Stimulated activated CD4-positive, alpha-beta T cell treated with anti-CD3 and anti-CD28 coated beads, Interleukin-2, amount 100 ng/mL, for 48 hours (primary cell): ENCODE results near the gene BDNF.
A peak's percentile ranks its signal among the peaks of the same experiment; 100 is the strongest.
"Not testable (repeated sequence)": the region's sequence is repeated elsewhere in the genome, so short reads cannot be mapped to it uniquely, and the experiment has no call there.

ENCODE experiments used
- DNase-seq, 2 donors: peaks; one replicate each; pipeline ENCODE4 v3.0.0-alpha.2; 2020

The BDNF gene

DNA sequence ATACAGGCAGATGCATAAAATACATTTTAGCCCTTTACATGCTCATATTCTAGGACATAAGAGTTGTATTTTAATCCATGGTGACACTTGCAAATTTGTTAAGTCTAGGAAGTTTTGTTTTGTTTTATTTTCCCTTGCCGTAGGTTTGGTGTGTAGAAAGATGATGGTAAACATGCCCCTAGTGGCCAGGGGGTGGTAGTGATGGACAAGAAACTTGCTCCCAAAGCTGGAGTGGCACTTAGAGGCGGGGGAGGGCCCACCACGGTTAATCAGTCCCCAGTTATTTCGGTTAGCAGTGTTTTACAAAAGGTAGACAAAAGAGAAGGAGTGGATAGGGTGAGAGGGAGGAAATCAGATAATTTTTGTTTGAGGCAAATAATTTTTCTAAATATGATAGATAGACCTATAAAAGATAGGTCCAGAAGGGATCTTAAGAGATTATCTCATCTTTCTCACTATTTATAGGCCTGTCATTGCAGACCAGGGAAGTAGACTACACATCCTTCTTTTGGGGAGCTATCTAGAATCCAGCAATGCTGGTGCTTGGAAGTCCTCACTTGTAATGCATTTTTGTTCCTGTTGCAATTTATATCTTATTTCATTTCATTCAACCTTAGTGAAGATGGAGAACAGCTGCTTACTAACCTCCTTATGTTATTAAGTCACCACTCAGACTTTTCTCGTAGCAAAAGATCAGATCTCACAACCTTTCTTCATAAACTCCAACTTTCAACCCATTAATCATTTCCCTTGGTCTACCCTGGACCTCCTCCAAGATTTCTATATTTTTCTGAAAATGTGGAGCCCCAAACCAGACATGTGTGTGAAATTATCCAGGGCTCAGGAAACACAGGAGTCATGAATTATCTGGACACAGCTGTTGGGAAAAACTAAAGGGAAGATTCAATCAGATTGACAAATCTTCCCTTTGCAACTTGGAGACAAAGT, 5.9 kb upstream of the BDNF start:
- DNase-seq = no peak

DNA sequence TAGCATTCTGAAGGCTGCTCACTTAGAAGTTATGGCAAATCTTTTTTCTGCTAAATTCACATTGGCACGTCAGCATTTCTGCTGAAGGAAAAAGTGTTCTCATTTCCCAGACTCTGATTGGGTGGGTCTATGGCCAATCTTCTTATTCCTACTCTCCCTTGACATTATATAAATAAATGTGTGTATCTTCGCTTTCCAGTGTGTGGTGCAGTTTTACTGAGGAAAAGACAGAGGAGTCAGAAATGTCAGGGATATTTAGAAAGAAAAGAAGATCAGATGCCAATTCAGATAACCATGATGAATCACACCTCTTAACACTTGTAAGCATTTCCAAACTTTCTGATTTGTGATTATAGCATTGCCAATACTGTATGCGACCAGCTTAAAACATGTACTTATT, 3.2 kb upstream of the BDNF start:
- DNase-seq = no peak

GRCh38 chr11:27702811-27703210, 2.6 kb upstream of the BDNF start:
- no peak for DNase-seq

DNA sequence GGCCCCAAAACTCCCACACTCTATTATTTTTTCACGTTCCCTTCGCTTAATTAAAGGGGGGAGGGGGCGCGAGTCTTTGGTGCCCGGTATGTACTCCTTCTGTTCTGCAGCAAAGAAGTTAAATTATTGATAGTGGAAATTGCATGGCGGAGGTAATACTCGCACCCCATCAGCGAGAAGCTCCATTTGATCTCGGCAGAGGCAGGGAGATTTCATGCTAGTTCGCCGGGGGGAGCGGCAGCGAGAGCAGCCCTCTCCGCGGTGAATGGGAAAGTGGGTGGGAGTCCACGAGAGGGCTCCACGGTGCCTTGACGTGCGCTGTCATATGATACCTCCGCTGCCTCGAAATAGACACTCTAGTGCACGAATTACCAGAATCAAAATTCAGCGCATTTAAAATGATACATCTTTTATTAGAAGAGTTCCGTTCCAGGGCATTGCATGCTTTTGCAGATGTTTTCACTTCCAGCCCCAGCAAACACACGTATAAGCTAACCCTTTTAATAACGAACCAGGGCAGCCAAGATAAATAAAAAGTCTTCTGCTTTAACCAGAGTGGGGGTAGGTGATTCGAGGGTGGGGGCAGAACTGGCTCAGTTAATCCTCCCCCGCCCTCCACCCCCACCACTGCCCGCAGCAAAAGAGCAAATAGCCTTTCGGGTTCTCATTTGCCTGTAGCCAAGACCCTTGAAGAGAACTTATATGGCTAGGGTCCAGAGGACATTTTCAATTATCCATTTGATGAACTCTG, 1.3 kb upstream of the BDNF start:
- DNase-seq = no peak

- DNase-seq = no peak
These were observed 317 bp downstream of the BDNF start for GRCh38 chr11:27699926-27700350.

- DNase-seq = no peak
These were observed 871 bp downstream of the BDNF start for GRCh38 chr11:27699242-27699925.

DNA sequence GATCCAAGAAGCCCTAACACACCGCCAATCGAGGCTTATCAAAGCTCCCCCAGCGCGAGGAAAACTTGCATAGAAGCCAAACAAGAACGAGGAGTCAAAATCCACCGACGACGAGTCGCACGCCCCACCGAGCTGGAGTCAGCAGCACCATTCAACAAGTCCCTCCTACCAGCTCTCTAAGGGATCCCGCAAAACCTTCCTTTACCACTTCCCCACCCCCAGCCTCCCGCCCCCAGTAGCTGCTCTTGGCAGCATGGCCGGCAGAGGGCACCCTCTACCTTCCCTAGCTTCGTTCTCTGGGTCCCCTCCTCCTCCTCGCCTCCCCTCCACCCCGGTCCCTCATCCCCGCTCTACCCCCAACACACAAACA, 1.4 kb downstream of the BDNF start:
- peak; percentile 68 to 70 for DNase-seq

GRCh38 chr11:27697679-27698275, 2.5 kb downstream of the BDNF start:
- no peak for DNase-seq

- DNase-seq = no peak
These were observed 3.3 kb downstream of the BDNF start for GRCh38 chr11:27696961-27697360.

GRCh38 chr11:27696115-27696514, 4.1 kb downstream of the BDNF start:
- DNase-seq = no peak

DNA sequence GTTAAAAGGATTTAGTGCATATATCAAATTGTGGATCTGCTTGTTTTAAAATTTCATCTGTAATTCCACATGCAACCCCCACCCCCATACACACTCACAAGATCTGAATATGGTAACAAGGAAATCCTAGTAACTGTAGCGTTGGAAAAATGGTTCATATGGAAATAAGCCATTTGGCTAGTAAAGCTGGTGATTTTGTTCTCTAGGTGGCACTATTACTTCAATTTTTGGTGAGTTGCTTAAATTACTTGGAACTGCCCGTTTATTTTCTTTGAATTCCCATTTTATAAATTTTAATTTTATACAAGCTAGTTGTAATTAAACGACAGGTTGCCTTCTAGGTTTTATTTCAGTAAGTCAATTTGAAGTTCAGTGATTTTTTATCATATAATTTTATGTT, 5.3 kb downstream of the BDNF start:
- no peak for DNase-seq

DNA sequence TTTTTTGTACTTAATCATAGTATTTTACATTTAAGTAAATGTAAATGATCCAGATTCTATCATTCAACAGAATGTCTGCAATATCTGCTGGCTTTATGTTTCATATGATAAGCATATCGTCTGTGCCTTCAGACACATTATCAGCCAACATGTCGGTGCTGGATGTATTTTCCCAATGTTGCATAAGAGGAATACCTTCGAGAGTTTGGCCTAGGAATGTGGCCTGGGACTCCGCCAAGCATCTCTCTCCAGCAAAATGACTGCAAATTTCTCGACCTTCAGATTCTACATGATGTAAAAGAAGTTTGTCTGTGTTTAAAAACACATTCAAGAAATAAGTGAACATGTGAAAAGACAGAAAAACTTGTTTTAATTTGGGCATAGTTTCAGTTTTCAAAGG, 6.9 kb downstream of the BDNF start:
- no peak for DNase-seq

- no peak for DNase-seq
These were observed 7.5 kb downstream of the BDNF start for GRCh38 chr11:27692781-27693180.

DNA sequence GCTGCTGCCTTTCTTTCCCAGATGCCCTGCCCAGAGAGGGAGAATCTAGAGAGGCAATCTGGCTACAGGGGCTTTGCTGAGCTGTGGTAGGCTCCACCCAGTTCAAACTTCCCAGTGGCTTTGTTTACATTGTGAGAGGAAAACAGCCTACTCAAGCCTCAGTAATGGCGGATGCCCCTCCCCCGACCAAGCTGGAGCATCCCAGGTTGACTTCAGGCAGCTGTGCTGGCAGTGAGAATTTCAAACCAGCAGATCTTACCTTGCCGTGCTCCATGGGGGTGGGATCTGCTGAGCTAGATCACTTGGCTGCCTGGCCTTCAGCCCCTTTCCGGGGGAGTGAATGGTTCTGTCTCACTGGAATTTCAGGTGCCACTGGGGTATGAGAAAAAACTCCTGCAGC, 12.2 kb downstream of the BDNF start:
- DNase-seq = no peak

DNA sequence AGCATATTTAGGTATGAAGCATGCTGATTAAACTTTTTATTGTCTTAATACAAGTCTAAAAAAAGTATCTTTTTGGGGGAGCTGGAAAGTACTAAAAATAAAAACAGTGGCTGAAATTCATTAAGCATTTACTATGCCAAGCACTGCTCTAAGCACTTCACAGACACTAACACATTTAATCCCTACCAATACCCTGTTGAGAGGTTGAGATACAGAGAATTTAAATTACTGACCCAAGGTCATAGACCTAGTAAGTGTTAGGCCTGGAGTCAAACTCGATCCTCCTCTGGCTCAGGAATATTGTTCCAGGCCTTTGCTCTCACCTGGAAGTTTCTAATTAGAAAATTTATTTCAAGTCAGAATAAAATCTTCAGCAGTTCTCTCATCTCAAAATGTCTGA, 18.6 kb downstream of the BDNF start:
- DNase-seq = no peak

DNA sequence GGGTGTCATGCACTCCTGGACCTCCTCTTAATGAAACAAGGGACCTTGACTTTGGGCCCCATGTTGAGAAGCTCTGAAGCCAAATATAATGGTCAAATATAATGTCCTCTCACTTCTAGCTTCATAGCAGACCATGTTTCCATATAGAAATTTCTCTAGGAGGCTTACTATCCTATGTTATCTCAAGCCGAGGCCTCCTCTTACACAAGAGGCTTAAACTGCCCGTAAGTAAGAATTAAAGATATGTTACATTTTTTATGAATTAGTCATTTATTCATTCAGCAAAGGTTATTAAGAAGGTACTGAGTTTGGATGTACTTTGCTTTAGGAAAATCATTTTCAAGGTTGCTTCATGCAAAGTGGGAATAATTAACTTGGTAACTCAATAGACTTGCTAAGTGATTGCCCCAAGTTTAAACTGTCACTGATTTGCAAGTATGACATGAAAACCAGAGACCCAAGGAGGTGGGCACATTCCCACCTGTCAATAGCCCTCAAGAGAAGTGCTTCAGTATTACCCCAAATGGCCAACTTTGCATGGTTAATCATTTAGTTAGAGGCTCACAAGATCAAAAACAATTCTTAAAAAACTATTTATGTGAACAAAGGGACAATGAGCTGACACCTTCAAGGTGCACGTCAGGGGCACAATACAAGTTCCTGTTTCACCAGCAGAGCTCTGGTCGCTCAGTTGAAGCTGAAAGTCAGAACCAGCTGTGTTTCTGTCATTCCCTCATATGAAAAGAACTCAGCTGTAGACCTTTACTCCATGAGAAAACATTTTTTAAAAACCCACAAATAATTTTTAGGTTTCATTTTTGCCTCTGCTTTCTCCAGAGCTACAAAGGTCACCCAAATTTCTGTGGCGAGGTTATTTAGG, 20.9 kb downstream of the BDNF start:
- DNase-seq = no peak

DNA sequence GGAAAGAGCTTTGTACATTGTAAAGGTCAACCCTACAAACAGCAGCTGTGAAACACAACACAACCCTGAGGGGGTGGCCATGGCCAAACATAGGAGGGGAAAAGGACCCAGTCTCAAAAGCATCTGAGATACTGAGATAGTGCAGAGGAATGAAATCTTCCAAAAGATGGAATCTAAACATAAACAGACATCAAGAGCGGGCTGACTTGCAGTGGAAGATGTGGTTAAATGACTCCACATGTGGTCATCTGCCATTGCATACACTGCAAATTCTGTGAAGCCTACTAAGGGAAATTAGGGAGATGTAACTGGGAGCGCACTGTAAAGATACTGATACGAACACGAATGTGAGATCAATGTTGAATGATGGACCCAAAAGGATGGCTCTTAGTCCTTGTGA, 22.0 kb downstream of the BDNF start:
- DNase-seq = no peak

- DNase-seq = no peak
These were observed 23.1 kb downstream of the BDNF start for GRCh38 chr11:27677108-27677507.

GRCh38 chr11:27673979-27674663, 26.1 kb downstream of the BDNF start:
- DNase-seq = no peak

DNA sequence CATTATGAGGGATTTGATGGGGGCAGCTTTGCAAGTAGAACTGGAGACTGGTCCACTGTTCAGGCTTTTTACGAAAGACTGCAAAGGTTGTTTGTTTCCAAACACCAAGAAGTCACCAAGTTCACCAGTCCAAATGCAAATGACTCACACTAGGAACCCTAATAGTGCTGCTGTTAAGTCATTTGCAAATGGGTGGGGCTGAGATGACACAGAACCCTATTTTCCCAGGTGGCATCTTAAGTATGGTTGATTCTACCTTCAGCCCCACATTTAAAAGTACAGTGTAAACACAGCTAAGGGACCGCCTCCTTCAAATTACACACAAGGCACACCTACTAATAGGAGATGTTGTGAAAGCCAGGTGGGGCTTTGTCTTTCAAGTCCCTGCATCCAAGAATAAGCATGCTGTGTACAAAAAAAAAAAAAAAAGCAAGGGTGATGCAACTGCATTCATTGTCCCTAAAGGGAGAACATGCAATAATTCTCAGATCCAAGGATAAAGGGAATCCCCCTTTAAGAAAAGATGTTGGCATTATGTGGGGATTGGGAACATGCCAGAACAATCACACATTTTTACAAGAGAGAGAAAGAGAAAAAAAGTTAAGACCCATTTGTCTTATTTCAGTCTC, 27.3 kb downstream of the BDNF start:
- no peak for DNase-seq

GRCh38 chr11:27665508-27666101, 34.6 kb downstream of the BDNF start:
- DNase-seq = not testable (repeated sequence)
